ENCODE results near the gene FAM171A1. TPM values are rescaled to one million over a fixed set of nuclear protein-coding genes. Genes with fewer than 3 reads are reported as not detected.
"Not testable (repeated sequence)": the region's sequence is repeated elsewhere in the genome, so short reads cannot be mapped to it uniquely, and the experiment has no call there.

FAM171A1 gene
- total RNA-seq, 1 donor from 2014 or later = 11.3 TPM

- not testable (repeated sequence) for DNase-seq
Observed at GRCh38 chr10:15207410-15207809, 163.7 kb downstream of the FAM171A1 start.

GRCh38 chr10:15202639-15203038 is 168.4 kb downstream of the FAM171A1 start:
- DNase-seq = no peak

GRCh38 chr10:15202301-15202621 is 168.8 kb downstream of the FAM171A1 start:
- not testable (repeated sequence) for DNase-seq

GRCh38 chr10:15201589-15202300 is 169.3 kb downstream of the FAM171A1 start:
- no peak for DNase-seq

GRCh38 chr10:15200626-15201025 is 170.5 kb downstream of the FAM171A1 start:
- no peak for DNase-seq

GRCh38 chr10:15197911-15198310 is 173.2 kb downstream of the FAM171A1 start:
- DNase-seq = no peak

GRCh38 chr10:15197276-15197675 is 173.8 kb downstream of the FAM171A1 start:
- no peak for DNase-seq

- no peak for DNase-seq
Observed at GRCh38 chr10:15196021-15196834, 174.9 kb downstream of the FAM171A1 start.

GRCh38 chr10:15189133-15189885 is 181.8 kb downstream of the FAM171A1 start:
- no peak for DNase-seq

- DNase-seq = no peak
Observed at GRCh38 chr10:15188603-15189002, 182.5 kb downstream of the FAM171A1 start.

- no peak for DNase-seq
Observed at GRCh38 chr10:15183689-15184481, 187.2 kb downstream of the FAM171A1 start.

- DNase-seq = no peak
Observed at GRCh38 chr10:15182540-15183207, 188.4 kb downstream of the FAM171A1 start.

GRCh38 chr10:15181576-15182156 is 189.4 kb downstream of the FAM171A1 start:
- DNase-seq = no peak

- DNase-seq = no peak
Observed at GRCh38 chr10:15180736-15181135, 190.4 kb downstream of the FAM171A1 start.

- DNase-seq = no peak
Observed at GRCh38 chr10:15176269-15176668, 194.8 kb downstream of the FAM171A1 start.

- DNase-seq = no peak
Observed at GRCh38 chr10:15175587-15175986, 195.5 kb downstream of the FAM171A1 start.

- DNase-seq = no peak
Observed at GRCh38 chr10:15172306-15172840, 198.7 kb downstream of the FAM171A1 start.

- peak; percentile 19 for DNase-seq
Observed at GRCh38 chr10:15169555-15170401, 201.3 kb downstream of the FAM171A1 start.

- peak; percentile 96 for DNase-seq
Observed at GRCh38 chr10:15168786-15169554, 202.1 kb downstream of the FAM171A1 start.

All from skin of body (tissue), 2 donors.